ENCODE measurements around the gene GFI1B. TPM values are rescaled to one million over a fixed set of nuclear protein-coding genes. Genes with fewer than 3 reads are reported as not detected.
"Not testable (repeated sequence)": the region's sequence is repeated elsewhere in the genome, so short reads cannot be mapped to it uniquely, and the experiment has no call there.

GFI1B gene
- total RNA-seq, 4 donors from 2014 or later = 0.13 to 0.38 TPM; not detected in 2

GRCh38 chr9:132986114-132986513 is 7.6 kb downstream of the GFI1B start:
- WGBS, 2 donors = 67 to 74% methylated on average over 13 of the region's 13 CpGs
- no peak overlapping the region for H3K4me3 ChIP-seq (ENCODE audit: low read depth, poor library complexity, severe bottlenecking)
- no peak for DNase-seq (ENCODE audit: low spot score in 2 of 2)
- intact Hi-C loops (cut with DNase I; ENCODE audit: low total_unique reads) = no loop called here
- TF ChIP-seq POLR2A (IDR thresholded peaks at IDR 0.05) (no peak), CTCF (IDR thresholded peaks at IDR 0.05) (no peak)

GRCh38 chr9:132986640-132987620 is 8.4 kb downstream of the GFI1B start:
- TF ChIP-seq CTCF (IDR thresholded peaks at IDR 0.05) = no peak
- no peak for TF ChIP-seq POLR2A (IDR thresholded peaks at IDR 0.05)
- no peak overlapping the region for H3K4me3 ChIP-seq (ENCODE audit: low read depth, poor library complexity, severe bottlenecking)
- no peak for DNase-seq (ENCODE audit: low spot score in 2 of 2)

GRCh38 chr9:132988244-132989013 is 9.9 kb downstream of the GFI1B start:
- no peak for DNase-seq (ENCODE audit: low spot score in 2 of 2)
- H3K4me3 ChIP-seq (ENCODE audit: low read depth, poor library complexity, severe bottlenecking) = no peak overlapping the region
- WGBS, 2 donors = 90 to 91% methylated on average over 14 of the region's 14 CpGs
- intact Hi-C loops (cut with DNase I; ENCODE audit: low total_unique reads) = no loop called here
- TF ChIP-seq CTCF (IDR thresholded peaks at IDR 0.05) = no peak
- no peak for TF ChIP-seq POLR2A (IDR thresholded peaks at IDR 0.05)

More at GRCh38 chr9:132986640-132987620, 8.4 kb downstream of the GFI1B start:
- WGBS, 2 donors = 32 to 41% methylated on average over 20 to 24 of the region's 26 CpGs
- intact Hi-C loops (cut with DNase I; ENCODE audit: low total_unique reads) = no loop called here

GRCh38 chr9:132989014-132989310 is 10.5 kb downstream of the GFI1B start:
- intact Hi-C loops (cut with DNase I; ENCODE audit: low total_unique reads) = no loop called here
- DNase-seq (ENCODE audit: low spot score in 2 of 2) = no peak
- H3K4me3 ChIP-seq (ENCODE audit: low read depth, poor library complexity, severe bottlenecking) = no peak overlapping the region
- WGBS, 2 donors = 85 to 98% methylated on average over 12 to 13 of the region's 13 CpGs
- TF ChIP-seq CTCF (IDR thresholded peaks at IDR 0.05) (no peak), POLR2A (IDR thresholded peaks at IDR 0.05) (no peak)

- DNase-seq (ENCODE audit: low spot score in 2 of 2) = no peak
- WGBS, 2 donors = 85 to 87% methylated on average over 23 of the region's 23 CpGs
- intact Hi-C loops (cut with DNase I; ENCODE audit: low total_unique reads) = no loop called here
- TF ChIP-seq CTCF (IDR thresholded peaks at IDR 0.05) (no peak), POLR2A (IDR thresholded peaks at IDR 0.05) (no peak)
- H3K4me3 ChIP-seq (ENCODE audit: low read depth, poor library complexity, severe bottlenecking) = no peak overlapping the region
Measured at GRCh38 chr9:132989414-132989996, 11.0 kb downstream of the GFI1B start.

GRCh38 chr9:132989998-132990557 is 11.6 kb downstream of the GFI1B start:
- not testable (repeated sequence) for H3K4me3 ChIP-seq (ENCODE audit: low read depth, poor library complexity, severe bottlenecking); DNase-seq (ENCODE audit: low spot score in 2 of 2)

More at GRCh38 chr9:132989998-132990557, 11.6 kb downstream of the GFI1B start:
- intact Hi-C loops (cut with DNase I; ENCODE audit: low total_unique reads) = not testable (repeated sequence)
- 80 to 87% methylated on average over 4 of the region's 4 CpGs for WGBS, 2 donors

Measured in lower leg skin (tissue), 4 donors.